ENCODE data around the gene CHTF18.
A peak's percentile ranks its signal among the peaks of the same experiment; 100 is the strongest.
"Not testable (repeated sequence)": the region's sequence is repeated elsewhere in the genome, so short reads cannot be mapped to it uniquely, and the experiment has no call there.

CHTF18 gene

DNA sequence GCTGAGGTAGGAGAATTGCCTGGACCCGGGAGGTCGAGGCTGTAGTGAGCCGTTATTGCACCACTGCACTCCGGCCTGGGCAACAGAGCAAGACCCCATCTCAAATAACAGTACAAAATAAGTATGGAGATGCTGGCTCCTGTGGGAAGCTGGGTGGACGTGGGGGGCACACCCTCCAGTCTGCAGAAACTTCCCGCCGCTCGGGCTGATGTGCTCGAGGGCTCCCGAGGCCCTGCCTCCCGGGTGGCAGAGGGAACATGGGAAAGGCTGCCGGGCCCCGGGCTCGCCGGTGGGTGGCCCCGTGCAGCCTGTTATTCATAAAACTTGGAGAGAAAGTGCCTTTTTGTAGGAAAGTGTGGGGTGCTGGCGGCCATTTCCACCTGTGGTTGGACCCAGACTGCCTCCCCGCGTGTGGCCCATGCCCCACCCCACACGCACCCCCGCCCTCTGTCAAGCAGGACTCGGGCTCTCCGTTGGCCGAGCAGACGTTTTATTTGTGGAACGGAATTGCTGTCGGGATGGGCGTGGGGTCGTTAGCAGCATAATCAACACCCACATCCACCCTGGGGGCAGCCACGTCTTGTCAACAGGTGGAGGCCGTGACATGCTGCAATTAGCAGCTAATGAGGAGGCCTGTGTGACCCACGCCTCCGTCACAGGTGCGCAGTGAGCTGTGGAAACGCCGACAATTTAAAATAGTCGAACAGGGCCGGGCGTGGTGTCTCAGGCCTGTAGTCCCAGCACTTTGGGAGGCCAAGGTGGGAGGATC is 40.3 kb upstream of the CHTF18 start:
- Histone ChIP-seq H3K4me1 (ENCODE audit: control insufficient read depth, insufficient read depth, low read length) (peaks cover 4% of the 10 kb centered on the region), H3K9ac (ENCODE audit: low read length in 2 of 2) (no peak overlapping the region), H3K27me3 (ENCODE audit: control insufficient read depth in 1 of 2, insufficient read depth in 2 of 2, low read length in 2 of 2) (no peaks in the 10 kb centered on the region), H3K36me3 (ENCODE audit: control insufficient read depth in 2 of 2, insufficient read depth in 2 of 2, low read length in 2 of 2) (no peaks in the 10 kb centered on the region), H3K27ac (ENCODE audit: low read length) (no peak overlapping the region), H3K4me3 (ENCODE audit: low read length in 2 of 2) (no peak overlapping the region), H3K9me3 (ENCODE audit: control insufficient read depth in 2 of 2, low read length in 2 of 2) (no peaks in the 10 kb centered on the region)

DNA sequence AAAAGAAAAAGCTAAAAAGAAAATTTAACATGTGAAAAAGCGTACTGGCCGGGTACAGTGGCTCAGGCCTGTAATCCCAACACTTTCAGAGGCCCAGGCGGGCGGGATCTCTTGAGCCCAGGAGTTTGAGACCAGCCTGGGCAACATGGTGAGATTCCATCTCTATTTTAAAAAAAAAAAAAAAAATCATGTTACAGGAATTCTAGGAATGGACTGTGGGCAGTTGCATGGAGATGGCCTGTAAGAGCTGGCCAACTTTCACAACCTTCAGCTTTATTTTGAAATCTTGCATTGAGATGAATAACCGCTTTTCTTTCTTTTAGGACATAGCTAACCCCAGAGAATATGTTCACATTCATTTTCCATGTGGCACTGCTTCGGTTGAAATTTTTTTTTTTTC is 39.4 kb upstream of the CHTF18 start:
- Histone ChIP-seq H3K4me1 (ENCODE audit: control insufficient read depth, insufficient read depth, low read length) (peaks cover 4% of the 10 kb centered on the region), H3K9ac (ENCODE audit: low read length in 2 of 2) (no peak overlapping the region), H3K27me3 (ENCODE audit: control insufficient read depth in 1 of 2, insufficient read depth in 2 of 2, low read length in 2 of 2) (peaks cover 0 to 4% of the 10 kb centered on the region in 2 donors), H3K27ac (ENCODE audit: low read length) (no peak overlapping the region), H3K4me3 (ENCODE audit: low read length in 2 of 2) (no peak overlapping the region), H3K36me3 (ENCODE audit: control insufficient read depth in 2 of 2, insufficient read depth in 2 of 2, low read length in 2 of 2) (no peaks in the 10 kb centered on the region), H3K9me3 (ENCODE audit: control insufficient read depth in 2 of 2, low read length in 2 of 2) (no peaks in the 10 kb centered on the region)

DNA sequence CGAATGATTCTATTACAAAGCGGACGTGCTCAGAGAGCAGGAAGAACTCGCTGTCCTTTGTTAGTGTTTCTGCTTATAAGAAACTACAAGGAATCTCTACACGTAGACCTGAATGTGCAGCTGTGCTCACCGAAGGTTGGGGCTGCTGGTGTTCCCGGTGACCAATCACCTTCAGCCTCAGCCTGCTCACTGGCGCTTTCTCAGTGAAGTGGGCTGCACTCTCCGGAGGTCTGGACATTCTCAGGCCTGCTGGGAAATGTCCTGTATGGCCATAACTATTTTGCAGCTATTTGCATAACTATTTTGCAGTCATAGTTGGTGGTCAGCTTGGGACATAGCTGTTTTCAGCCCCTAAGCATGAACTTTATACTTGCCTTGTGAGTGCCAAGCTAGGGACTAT is 37.9 kb upstream of the CHTF18 start:
- peaks cover 4% of the 10 kb centered on the region for H3K4me1 ChIP-seq (ENCODE audit: control insufficient read depth, insufficient read depth, low read length)
- peak overlapping the region; percentile 18 for H3K27ac ChIP-seq (ENCODE audit: low read length)
- no peak overlapping the region for H3K4me3 ChIP-seq (ENCODE audit: low read length in 2 of 2)
- H3K9ac ChIP-seq (ENCODE audit: low read length in 2 of 2), result no peak overlapping the region
- no peaks in the 10 kb centered on the region for H3K9me3 ChIP-seq (ENCODE audit: control insufficient read depth in 2 of 2, low read length in 2 of 2)
- H3K36me3 ChIP-seq (ENCODE audit: control insufficient read depth in 2 of 2, insufficient read depth in 2 of 2, low read length in 2 of 2), result no peaks in the 10 kb centered on the region
- H3K27me3 ChIP-seq (ENCODE audit: control insufficient read depth in 1 of 2, insufficient read depth in 2 of 2, low read length in 2 of 2), result peaks cover 0 to 4% of the 10 kb centered on the region in 2 donors

DNA sequence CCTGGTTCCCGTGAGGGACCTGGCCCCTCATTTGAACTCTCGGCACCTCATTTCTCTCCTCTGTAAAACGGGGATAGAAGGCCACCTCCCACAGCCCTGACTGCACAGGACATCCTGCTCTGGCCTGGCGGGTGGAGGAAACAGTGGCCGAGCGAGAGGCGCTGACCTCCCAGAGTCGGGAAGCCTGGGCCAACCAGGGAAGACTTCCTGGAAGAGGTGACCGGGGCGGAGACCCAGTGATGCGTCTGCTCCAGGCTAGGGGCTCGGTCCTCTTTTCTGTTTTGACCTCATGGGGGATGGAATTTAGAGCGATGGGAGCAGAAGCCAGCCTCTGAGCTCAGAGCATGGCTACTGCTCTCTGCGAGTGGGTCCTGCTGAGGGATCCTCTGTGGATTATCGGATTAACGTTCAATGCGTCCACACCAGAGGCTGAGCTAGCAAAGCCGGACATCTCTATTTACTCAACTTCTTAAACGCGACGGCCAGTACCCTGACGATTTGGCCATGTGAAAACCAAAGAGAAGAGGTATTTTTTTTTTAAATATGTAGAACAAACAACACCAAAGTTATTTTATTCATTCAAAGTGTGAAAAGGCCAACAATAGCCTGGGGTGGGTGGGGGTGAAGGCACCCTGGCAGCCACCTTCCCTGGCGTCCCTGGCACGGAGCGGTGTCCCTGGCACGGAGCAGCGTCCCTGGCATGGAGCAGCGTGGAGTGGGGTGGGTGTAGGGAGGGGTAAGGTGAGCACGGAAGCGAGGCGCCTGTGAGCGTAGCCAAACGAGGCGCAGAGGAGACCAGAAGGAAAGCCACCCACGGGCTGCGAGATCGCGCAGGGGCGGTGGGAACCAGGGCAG is 37.0 kb upstream of the CHTF18 start:
- Histone ChIP-seq H3K9ac (ENCODE audit: low read length in 2 of 2) (no peak overlapping the region), H3K9me3 (ENCODE audit: control insufficient read depth in 2 of 2, low read length in 2 of 2) (peaks cover 0 to under 1% of the 10 kb centered on the region in 2 donors), H3K27me3 (ENCODE audit: control insufficient read depth in 1 of 2, insufficient read depth in 2 of 2, low read length in 2 of 2) (peaks cover 1 to 4% of the 10 kb centered on the region in 2 donors), H3K4me1 (ENCODE audit: control insufficient read depth, insufficient read depth, low read length) (peaks cover 4% of the 10 kb centered on the region), H3K36me3 (ENCODE audit: control insufficient read depth in 2 of 2, insufficient read depth in 2 of 2, low read length in 2 of 2) (no peaks in the 10 kb centered on the region), H3K27ac (ENCODE audit: low read length) (peak overlapping the region; percentile 18), H3K4me3 (ENCODE audit: low read length in 2 of 2) (no peak overlapping the region)

DNA sequence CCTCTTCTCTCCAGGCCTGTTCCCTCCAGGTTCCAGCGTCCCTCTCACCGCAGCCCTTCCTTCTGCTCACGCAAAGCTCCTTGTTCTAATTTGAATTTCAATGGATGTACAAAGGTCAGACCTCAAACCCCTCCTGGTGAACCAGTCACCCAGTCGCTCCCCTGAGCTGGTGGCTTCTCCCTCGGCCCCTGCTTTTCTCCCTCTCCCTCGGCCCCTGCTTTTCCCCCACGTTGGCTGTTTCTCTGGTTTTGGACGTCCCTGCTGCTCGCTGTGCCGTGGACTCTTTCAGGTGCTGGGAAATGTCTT is 36.5 kb upstream of the CHTF18 start:
- no peaks in the 10 kb centered on the region for H3K36me3 ChIP-seq (ENCODE audit: control insufficient read depth in 2 of 2, insufficient read depth in 2 of 2, low read length in 2 of 2)
- H3K9me3 ChIP-seq (ENCODE audit: control insufficient read depth in 2 of 2, low read length in 2 of 2), result peaks cover 0 to 4% of the 10 kb centered on the region in 2 donors
- H3K4me3 ChIP-seq (ENCODE audit: low read length in 2 of 2), result no peak overlapping the region
- no peak overlapping the region for H3K9ac ChIP-seq (ENCODE audit: low read length in 2 of 2)
- H3K27me3 ChIP-seq (ENCODE audit: control insufficient read depth in 1 of 2, insufficient read depth in 2 of 2, low read length in 2 of 2), result peaks cover 2 to 4% of the 10 kb centered on the region in 2 donors
- H3K4me1 ChIP-seq (ENCODE audit: control insufficient read depth, insufficient read depth, low read length), result peaks cover 4% of the 10 kb centered on the region
- H3K27ac ChIP-seq (ENCODE audit: low read length), result no peak overlapping the region

DNA sequence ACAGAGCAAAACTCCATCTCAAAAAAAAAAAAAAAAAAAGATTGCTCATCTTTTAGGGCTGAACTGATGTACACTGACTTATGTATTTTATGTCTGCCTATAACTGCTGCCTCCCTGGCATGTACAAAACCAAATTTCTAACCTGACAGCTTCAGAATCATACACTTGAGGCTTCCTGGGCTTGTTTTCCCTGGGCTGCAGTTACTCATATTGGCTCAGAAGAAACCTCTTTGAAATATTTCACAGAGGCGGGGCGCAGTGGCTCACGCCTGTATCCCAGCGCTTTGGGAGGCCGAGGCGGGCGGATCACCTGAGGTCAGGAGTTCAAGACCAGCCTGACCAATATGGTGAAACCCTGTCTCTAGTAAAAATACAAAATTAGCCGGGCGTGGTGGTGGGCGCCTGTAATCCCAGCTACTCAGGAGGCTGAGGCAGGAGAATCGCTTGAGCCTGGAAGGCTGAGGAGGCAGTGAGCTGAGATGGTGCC is 34.3 kb upstream of the CHTF18 start:
- not testable (repeated sequence) for H3K27ac ChIP-seq (ENCODE audit: low read length); H3K4me1 ChIP-seq (ENCODE audit: control insufficient read depth, insufficient read depth, low read length); H3K4me3 ChIP-seq (ENCODE audit: low read length in 2 of 2); H3K36me3 ChIP-seq (ENCODE audit: control insufficient read depth in 2 of 2, insufficient read depth in 2 of 2, low read length in 2 of 2); H3K9me3 ChIP-seq (ENCODE audit: control insufficient read depth in 2 of 2, low read length in 2 of 2); H3K27me3 ChIP-seq (ENCODE audit: control insufficient read depth in 1 of 2, insufficient read depth in 2 of 2, low read length in 2 of 2); H3K9ac ChIP-seq (ENCODE audit: low read length in 2 of 2)

DNA sequence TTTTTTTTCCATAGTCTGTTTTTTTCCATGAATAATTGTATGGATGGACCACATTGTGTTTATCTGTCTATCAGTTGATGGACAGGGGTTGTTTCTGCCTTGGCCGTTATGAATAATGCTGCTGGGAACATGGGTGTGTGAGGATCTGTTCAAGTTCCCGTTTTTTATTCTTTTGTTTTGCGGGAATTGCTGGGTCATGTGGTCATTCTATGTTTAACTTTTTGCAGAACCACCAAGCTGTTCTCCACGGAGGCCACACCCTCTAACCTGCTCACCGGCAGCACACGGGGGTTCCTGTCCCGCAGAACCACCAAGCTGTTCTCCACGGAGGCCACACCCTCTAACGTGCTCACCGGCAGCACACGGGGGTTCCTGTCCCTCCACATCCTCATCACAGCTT is 33.8 kb upstream of the CHTF18 start:
- peaks cover 4% of the 10 kb centered on the region for H3K4me1 ChIP-seq (ENCODE audit: control insufficient read depth, insufficient read depth, low read length)
- H3K27me3 ChIP-seq (ENCODE audit: control insufficient read depth in 1 of 2, insufficient read depth in 2 of 2, low read length in 2 of 2), result peaks cover 2 to 4% of the 10 kb centered on the region in 2 donors
- no peak overlapping the region for H3K27ac ChIP-seq (ENCODE audit: low read length)
- no peaks in the 10 kb centered on the region for H3K36me3 ChIP-seq (ENCODE audit: control insufficient read depth in 2 of 2, insufficient read depth in 2 of 2, low read length in 2 of 2)
- H3K9me3 ChIP-seq (ENCODE audit: control insufficient read depth in 2 of 2, low read length in 2 of 2), result peaks cover 0 to 4% of the 10 kb centered on the region in 2 donors
- no peak overlapping the region for H3K4me3 ChIP-seq (ENCODE audit: low read length in 2 of 2)
- H3K9ac ChIP-seq (ENCODE audit: low read length in 2 of 2), result no peak overlapping the region

DNA sequence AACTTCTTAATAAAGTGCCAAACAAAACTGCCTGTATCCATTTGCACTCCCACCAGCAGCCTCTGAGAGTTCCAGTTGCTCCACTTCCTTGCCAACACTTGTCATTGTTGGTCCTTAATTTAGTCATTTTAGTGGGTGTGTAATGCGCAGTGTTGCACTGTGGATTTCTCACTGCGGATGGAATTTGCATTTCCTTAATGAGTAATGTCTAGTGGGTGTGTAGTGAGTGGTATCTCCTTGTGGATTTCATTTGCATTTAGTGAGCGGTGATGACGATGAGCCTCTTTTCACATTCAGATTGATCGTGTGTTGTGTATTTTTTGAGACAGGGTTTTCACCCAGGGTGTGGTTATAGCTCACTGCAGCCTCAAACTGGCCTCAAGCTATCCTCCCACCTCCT is 32.0 kb upstream of the CHTF18 start:
- no peaks in the 10 kb centered on the region for H3K36me3 ChIP-seq (ENCODE audit: control insufficient read depth in 2 of 2, insufficient read depth in 2 of 2, low read length in 2 of 2)
- no peak overlapping the region for H3K27ac ChIP-seq (ENCODE audit: low read length)
- H3K4me3 ChIP-seq (ENCODE audit: low read length in 2 of 2), result no peak overlapping the region
- peaks cover 2 to 4% of the 10 kb centered on the region in 2 donors for H3K27me3 ChIP-seq (ENCODE audit: control insufficient read depth in 1 of 2, insufficient read depth in 2 of 2, low read length in 2 of 2)
- H3K9me3 ChIP-seq (ENCODE audit: control insufficient read depth in 2 of 2, low read length in 2 of 2), result peaks cover 0 to 4% of the 10 kb centered on the region in 2 donors
- H3K9ac ChIP-seq (ENCODE audit: low read length in 2 of 2), result no peak overlapping the region
- H3K4me1 ChIP-seq (ENCODE audit: control insufficient read depth, insufficient read depth, low read length), result peaks cover 4% of the 10 kb centered on the region

DNA sequence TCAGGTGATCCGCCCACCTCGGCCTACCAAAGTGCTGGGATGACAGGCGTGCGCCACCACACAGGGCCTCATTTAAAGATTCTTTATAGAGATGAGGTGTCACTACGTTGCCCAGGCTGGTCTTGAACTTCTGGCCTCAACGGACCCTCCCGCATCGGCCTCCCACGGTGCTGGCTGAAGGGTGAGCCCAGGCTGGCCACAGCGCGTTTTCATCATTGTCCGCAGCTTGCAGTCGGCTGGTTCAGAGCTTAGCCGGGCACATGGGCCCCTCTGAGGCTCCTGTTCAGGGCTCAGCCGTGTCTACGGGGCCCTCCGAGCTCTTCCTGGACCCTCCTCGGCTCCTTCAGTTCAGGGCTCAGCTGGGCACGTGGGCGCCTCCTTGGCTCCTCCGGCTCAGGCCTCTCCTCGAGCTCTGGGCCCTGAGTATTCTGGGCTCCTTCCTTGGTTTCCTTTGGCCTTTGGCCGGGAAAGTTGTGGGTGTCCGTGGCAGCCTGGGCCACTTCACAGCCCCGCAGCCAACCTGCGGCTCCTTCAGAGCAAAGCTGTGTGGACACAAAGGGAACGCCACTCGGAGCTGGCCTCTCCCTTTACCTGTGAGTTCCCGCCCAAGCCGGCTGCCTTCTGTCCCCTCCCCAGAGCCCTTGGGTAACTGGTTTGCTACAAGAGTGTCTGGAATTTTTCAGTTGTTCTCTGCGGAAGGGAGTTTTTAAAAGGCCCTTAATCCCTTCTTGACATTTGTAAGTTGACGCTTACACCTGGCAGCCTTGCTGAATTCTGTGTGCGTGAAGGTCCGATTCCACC is 29.1 kb upstream of the CHTF18 start:
- Histone ChIP-seq H3K4me1 (ENCODE audit: control insufficient read depth, insufficient read depth, low read length) (no peaks in the 10 kb centered on the region), H3K4me3 (ENCODE audit: low read length in 2 of 2) (no peak overlapping the region)

DNA sequence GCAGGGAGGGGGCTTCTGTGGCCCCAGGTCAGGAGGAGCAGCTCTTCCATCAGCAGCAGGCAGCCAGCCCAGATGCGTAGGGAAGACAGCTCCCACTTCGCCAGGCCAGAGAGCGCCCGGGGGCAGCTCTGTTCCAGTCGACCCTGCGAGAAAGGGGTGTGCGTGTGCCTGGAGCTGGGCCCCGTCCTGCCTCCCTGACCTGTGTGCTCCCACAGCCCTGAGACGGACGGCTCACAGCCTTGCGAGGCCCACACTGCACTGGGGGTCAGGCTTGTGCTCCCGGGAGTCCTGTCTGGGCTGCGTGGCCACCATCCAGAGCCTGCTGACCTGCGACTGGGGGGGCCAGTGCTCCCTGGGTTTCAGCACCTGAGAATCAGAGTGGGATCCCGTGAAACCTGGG is 28.4 kb upstream of the CHTF18 start:
- Histone ChIP-seq H3K4me1 (ENCODE audit: control insufficient read depth, insufficient read depth, low read length) (no peaks in the 10 kb centered on the region), H3K27ac (ENCODE audit: low read length) (no peak overlapping the region), H3K27me3 (ENCODE audit: control insufficient read depth in 1 of 2, insufficient read depth in 2 of 2, low read length in 2 of 2) (peaks cover 0 to 5% of the 10 kb centered on the region in 2 donors), H3K36me3 (ENCODE audit: control insufficient read depth in 2 of 2, insufficient read depth in 2 of 2, low read length in 2 of 2) (no peaks in the 10 kb centered on the region), H3K9ac (ENCODE audit: low read length in 2 of 2) (no peak overlapping the region), H3K9me3 (ENCODE audit: control insufficient read depth in 2 of 2, low read length in 2 of 2) (peaks cover 0 to 4% of the 10 kb centered on the region in 2 donors), H3K4me3 (ENCODE audit: low read length in 2 of 2) (no peak overlapping the region)

More for the DNA sequence above, 29.1 kb upstream of the CHTF18 start:
- peaks cover 0 to 5% of the 10 kb centered on the region in 2 donors for H3K27me3 ChIP-seq (ENCODE audit: control insufficient read depth in 1 of 2, insufficient read depth in 2 of 2, low read length in 2 of 2)
- no peak overlapping the region for H3K27ac ChIP-seq (ENCODE audit: low read length)
- no peaks in the 10 kb centered on the region for H3K36me3 ChIP-seq (ENCODE audit: control insufficient read depth in 2 of 2, insufficient read depth in 2 of 2, low read length in 2 of 2)
- H3K9ac ChIP-seq (ENCODE audit: low read length in 2 of 2), result no peak overlapping the region
- H3K9me3 ChIP-seq (ENCODE audit: control insufficient read depth in 2 of 2, low read length in 2 of 2), result peaks cover 0 to 4% of the 10 kb centered on the region in 2 donors
